PFSK-1 (cell line): ENCODE results near the gene BCL2L15.

ENCODE experiments used
- POLR2AphosphoS5 ChIP-seq: IDR thresholded peaks from 2 replicates; pipeline ENCODE4 v1.6.1; 2012; ENCODE audit warnings: low read depth, mild to moderate bottlenecking, control low read depth, low read length, moderate library complexity
- REST ChIP-seq, 2 experiments: IDR thresholded peaks; 2 replicates each; pipeline versions ENCODE4 v1.6.1 to v1.8.0; 2011 to 2012; ENCODE audit warnings: low read depth in 2 of 2, low read length in 2 of 2, control low read depth in 1 of 2, inconsistent platforms in 1 of 2, mild to moderate bottlenecking in 1 of 2, moderate library complexity in 1 of 2; ENCODE audit not compliant: insufficient read depth in 1 of 2
- SIN3A ChIP-seq: IDR thresholded peaks from 2 replicates; pipeline ENCODE4 v1.6.1; 2012; ENCODE audit warnings: mild to moderate bottlenecking, low read length, moderate library complexity, borderline replicate concordance; ENCODE audit not compliant: insufficient read depth
- TAF1 ChIP-seq: IDR thresholded peaks from 2 replicates; pipeline ENCODE4 v1.6.1; 2012; ENCODE audit warnings: low read length, control low read depth, borderline replicate concordance; ENCODE audit not compliant: insufficient read depth

- no peak for TF ChIP-seq REST (IDR thresholded peaks at IDR 0.05; ENCODE audit: insufficient read depth in 1 of 2, low read depth in 2 of 2, low read length in 2 of 2)
- no peak for TF ChIP-seq SIN3A
- TF ChIP-seq POLR2AphosphoS5, result no peak
- no peak for TF ChIP-seq TAF1
Measured at GRCh38 chr1:113850127-113850796, 37.1 kb downstream of the BCL2L15 start.
